ENCODE measurements around the gene SLC25A3.

DNA sequence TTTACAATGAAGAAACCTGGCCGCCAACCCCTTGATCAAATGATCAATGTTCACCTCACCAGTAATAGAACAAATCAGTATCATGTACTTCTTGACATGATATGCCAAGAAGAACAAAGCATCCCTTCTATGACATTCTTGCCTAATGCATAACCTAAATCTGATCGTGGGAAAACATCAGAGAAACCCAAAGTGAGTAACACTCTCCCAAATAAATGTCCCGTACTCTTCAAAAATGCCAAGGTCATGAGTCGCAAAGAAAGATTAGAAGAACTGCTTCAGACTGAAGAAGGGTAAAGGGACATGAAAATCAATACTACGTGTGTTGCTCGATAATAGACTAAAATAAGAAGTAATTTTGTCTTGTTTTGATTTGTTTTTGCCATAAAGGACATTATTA lies 11.4 kb upstream of the SLC25A3 start:
- TF ChIP-seq, protein P1, sequence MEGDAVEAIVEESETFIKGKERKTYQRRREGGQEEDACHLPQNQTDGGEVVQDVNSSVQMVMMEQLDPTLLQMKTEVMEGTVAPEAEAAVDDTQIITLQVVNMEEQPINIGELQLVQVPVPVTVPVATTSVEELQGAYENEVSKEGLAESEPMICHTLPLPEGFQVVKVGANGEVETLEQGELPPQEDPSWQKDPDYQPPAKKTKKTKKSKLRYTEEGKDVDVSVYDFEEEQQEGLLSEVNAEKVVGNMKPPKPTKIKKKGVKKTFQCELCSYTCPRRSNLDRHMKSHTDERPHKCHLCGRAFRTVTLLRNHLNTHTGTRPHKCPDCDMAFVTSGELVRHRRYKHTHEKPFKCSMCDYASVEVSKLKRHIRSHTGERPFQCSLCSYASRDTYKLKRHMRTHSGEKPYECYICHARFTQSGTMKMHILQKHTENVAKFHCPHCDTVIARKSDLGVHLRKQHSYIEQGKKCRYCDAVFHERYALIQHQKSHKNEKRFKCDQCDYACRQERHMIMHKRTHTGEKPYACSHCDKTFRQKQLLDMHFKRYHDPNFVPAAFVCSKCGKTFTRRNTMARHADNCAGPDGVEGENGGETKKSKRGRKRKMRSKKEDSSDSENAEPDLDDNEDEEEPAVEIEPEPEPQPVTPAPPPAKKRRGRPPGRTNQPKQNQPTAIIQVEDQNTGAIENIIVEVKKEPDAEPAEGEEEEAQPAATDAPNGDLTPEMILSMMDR (conservative IDR thresholded peaks at IDR 0.05; ENCODE audit: low read depth, low read length): no peak
- TF ChIP-seq EZH2 (IDR thresholded peaks at IDR 0.05; ENCODE audit: low read length, unreplicated experiment) (no peak), EZH2phosphoT487 (IDR thresholded peaks at IDR 0.05; ENCODE audit: borderline replicate concordance, low read length) (no peak)

Data from PC-3 (cell line).